CD14-positive monocyte (primary cell): ENCODE results near the gene CFAP44. TPM values are rescaled to one million over a fixed set of nuclear protein-coding genes. Genes with fewer than 3 reads are reported as not detected.
"Not testable (repeated sequence)": the region's sequence is repeated elsewhere in the genome, so short reads cannot be mapped to it uniquely, and the experiment has no call there.

Source experiments
- DNase-seq, 3 donors: peaks; one replicate each; pipeline ENCODE4 v3.0.0-alpha.2; 2011 to 2022
- H2AFZ ChIP-seq: 2 replicates; pipeline ENCODE4 v1.6.0; 2012; ENCODE audit warnings: mild to moderate bottlenecking, low read depth, low read length, inconsistent platforms; ENCODE audit not compliant: insufficient read depth, poor library complexity, severe bottlenecking
- H3K27ac ChIP-seq, 2 donors: 1 replicate in 1 of 2; 2 replicates in 1 of 2; pipeline ENCODE4 v1.5.1; 2012 to 2013; ENCODE audit warnings: low read length in 2 of 2, control low read depth in 1 of 2, inconsistent platforms in 1 of 2, low read depth in 1 of 2, mild to moderate bottlenecking in 1 of 2
- H3K27me3 ChIP-seq, 2 donors: one replicate each; pipeline versions ENCODE4 v1.6.0 to v1.6.1; 2011 to 2013; ENCODE audit warnings: low read length in 2 of 2; ENCODE audit not compliant: control insufficient read depth in 2 of 2, insufficient read depth in 2 of 2
- H3K36me3 ChIP-seq, 2 donors: replicated peaks in 1 of 2; 1 replicate in 1 of 2; 2 replicates in 1 of 2; pipeline versions ENCODE4 v1.5.1 to v1.6.1; 2012 to 2013; ENCODE audit warnings: low read length in 2 of 2, control low read depth in 1 of 2, inconsistent platforms in 1 of 2, mild to moderate bottlenecking in 1 of 2; ENCODE audit not compliant: insufficient read depth in 2 of 2, control insufficient read depth in 1 of 2
- H3K4me1 ChIP-seq, 2 donors: 1 replicate in 1 of 2; 2 replicates in 1 of 2; pipeline versions ENCODE4 v1.5.1 to v1.6.1; 2012 to 2013; ENCODE audit warnings: low read length in 2 of 2, control low read depth in 1 of 2, inconsistent platforms in 1 of 2, mild to moderate bottlenecking in 1 of 2, moderate library complexity in 1 of 2; ENCODE audit not compliant: insufficient read depth in 2 of 2, control insufficient read depth in 1 of 2
- H3K4me2 ChIP-seq: replicated peaks from 2 replicates; pipeline ENCODE3; 2012; ENCODE audit warnings: low read length, moderate library complexity, mild to moderate bottlenecking; ENCODE audit not compliant: poor library complexity, severe bottlenecking; ENCODE audit errors: extremely low read depth
- H3K4me3 ChIP-seq, 3 experiments: fragments of 200-600 bp in 1 of 3; sonication (generic) in 1 of 3; replicated peaks in 1 of 3; 1 replicate in 2 of 3; 2 replicates in 1 of 3; pipeline ENCODE4 v1.5.1; 2011 to 2013; ENCODE audit warnings: low read length in 3 of 3, mild to moderate bottlenecking in 3 of 3, control low read depth in 2 of 3, low read depth in 2 of 3, inconsistent platforms in 1 of 3, moderate library complexity in 1 of 3
- H3K79me2 ChIP-seq: 2 replicates; pipeline ENCODE4 v1.6.0; 2012; ENCODE audit warnings: mild to moderate bottlenecking, control low read depth, inconsistent platforms, low read length, moderate library complexity; ENCODE audit not compliant: insufficient read depth
- H3K9ac ChIP-seq: 2 replicates; pipeline ENCODE4 v1.6.0; 2017; ENCODE audit warnings: low read length, mild to moderate bottlenecking; ENCODE audit not compliant: insufficient read depth, poor library complexity, severe bottlenecking
- H3K9me3 ChIP-seq, 2 donors: replicated peaks in 1 of 2; 1 replicate in 1 of 2; 2 replicates in 1 of 2; pipeline versions ENCODE4 v1.5.1 to v1.6.1; 2012 to 2013; ENCODE audit warnings: low read length in 2 of 2, control low read depth in 1 of 2; ENCODE audit not compliant: control insufficient read depth in 1 of 2, insufficient read depth in 1 of 2
- H4K20me1 ChIP-seq: 2 replicates; pipeline ENCODE4 v1.6.0; 2012; ENCODE audit warnings: mild to moderate bottlenecking, low read length, control low read depth, moderate library complexity; ENCODE audit not compliant: insufficient read depth
- H3K27ac Mint-ChIP-seq, 7 donors: one replicate each; pipeline ENCODE4 v1.8.0; 2020; ENCODE audit warnings: mild to moderate bottlenecking in 7 of 7, mixed read lengths in 7 of 7, moderate library complexity in 6 of 7, inconsistent platforms in 2 of 7
- H3K27me3 Mint-ChIP-seq, 3 donors: one replicate each; pipeline ENCODE4 v1.8.0; 2021 to 2022; ENCODE audit warnings: low read depth in 3 of 3, mild to moderate bottlenecking in 3 of 3, mixed read lengths in 3 of 3, moderate library complexity in 3 of 3, inconsistent platforms in 1 of 3
- H3K36me3 Mint-ChIP-seq, 2 donors: one replicate each; pipeline ENCODE4 v1.8.0; 2020; ENCODE audit warnings: mixed read lengths in 2 of 2, inconsistent platforms in 1 of 2, mild to moderate bottlenecking in 1 of 2
- H3K4me1 Mint-ChIP-seq: one replicate; pipeline ENCODE4 v1.8.0; 2020; ENCODE audit warnings: mild to moderate bottlenecking, mixed read lengths
- H3K4me3 Mint-ChIP-seq, 2 donors: one replicate each; pipeline ENCODE4 v1.8.0; 2020; ENCODE audit warnings: mild to moderate bottlenecking in 2 of 2, mixed read lengths in 2 of 2, moderate library complexity in 1 of 2
- H3K9me3 Mint-ChIP-seq, 7 donors: one replicate each; pipeline ENCODE4 v1.8.0; 2020 to 2022; ENCODE audit warnings: mixed read lengths in 7 of 7, mild to moderate bottlenecking in 6 of 7, moderate library complexity in 6 of 7, inconsistent platforms in 2 of 7
- WGBS: methylation state at CpG from one replicate; pipeline ENCODE4 v1.1.5; 2013; ENCODE audit warnings: missing lambda C conversion rate; ENCODE audit not compliant: insufficient coverage; 5-methylcytosine and 5-hydroxymethylcytosine counted together
- intact Hi-C, 2 donors: fragments of 100-400 bp; cut with micrococcal nuclease; formaldehyde crosslinking; loops; one replicate each; pipeline versions ENCODE4 v1.15.0 to v1.15.1; 2023
- polyA plus RNA-seq, 3 donors: library from polyadenylated mRNA; depleted of rRNA in 1 of 3; unstranded in 2 of 3; stranded (reverse) in 1 of 3; fragments of 300-500 nt in 2 of 3; fragments of >200 nt in 1 of 3; fragmentation: Illumina TruSeq in 2 of 3; gene quantifications; 1 replicate in 2 of 3; 2 replicates in 1 of 3; pipeline ENCODE4 v1.2.3, GENCODE V29; 2012 to 2021
- TF ChIP-seq, protein P1 (sequence below): fragments of 200-600 bp; IDR thresholded peaks from one replicate; pipeline ENCODE4 v1.8.0; 2022; ENCODE audit warnings: antibody characterized with exemption, mild to moderate bottlenecking

Gene CFAP44
- polyA plus RNA-seq, 3 donors: 0.08 to 2.1 TPM; not detected in 1

DNA sequence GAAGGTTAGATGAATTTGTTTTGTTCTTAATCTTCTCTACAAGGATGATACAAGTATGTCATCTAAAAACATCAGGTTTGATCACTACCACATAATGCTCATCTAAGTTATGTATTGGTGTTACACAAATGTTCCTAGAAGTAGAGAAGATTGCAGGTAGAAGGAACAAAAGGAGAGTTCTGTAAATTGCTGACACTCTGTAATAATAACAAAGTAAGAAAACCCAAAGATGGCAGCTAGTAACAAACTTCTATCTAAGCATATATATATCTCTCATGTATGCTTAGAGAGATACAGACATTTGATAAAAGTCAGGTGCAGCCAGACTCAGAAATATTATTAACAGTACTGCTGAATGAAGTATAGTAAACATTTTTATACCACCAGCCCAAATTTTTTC lies 20.2 kb upstream of the CFAP44 start:
- TF ChIP-seq, protein P1, sequence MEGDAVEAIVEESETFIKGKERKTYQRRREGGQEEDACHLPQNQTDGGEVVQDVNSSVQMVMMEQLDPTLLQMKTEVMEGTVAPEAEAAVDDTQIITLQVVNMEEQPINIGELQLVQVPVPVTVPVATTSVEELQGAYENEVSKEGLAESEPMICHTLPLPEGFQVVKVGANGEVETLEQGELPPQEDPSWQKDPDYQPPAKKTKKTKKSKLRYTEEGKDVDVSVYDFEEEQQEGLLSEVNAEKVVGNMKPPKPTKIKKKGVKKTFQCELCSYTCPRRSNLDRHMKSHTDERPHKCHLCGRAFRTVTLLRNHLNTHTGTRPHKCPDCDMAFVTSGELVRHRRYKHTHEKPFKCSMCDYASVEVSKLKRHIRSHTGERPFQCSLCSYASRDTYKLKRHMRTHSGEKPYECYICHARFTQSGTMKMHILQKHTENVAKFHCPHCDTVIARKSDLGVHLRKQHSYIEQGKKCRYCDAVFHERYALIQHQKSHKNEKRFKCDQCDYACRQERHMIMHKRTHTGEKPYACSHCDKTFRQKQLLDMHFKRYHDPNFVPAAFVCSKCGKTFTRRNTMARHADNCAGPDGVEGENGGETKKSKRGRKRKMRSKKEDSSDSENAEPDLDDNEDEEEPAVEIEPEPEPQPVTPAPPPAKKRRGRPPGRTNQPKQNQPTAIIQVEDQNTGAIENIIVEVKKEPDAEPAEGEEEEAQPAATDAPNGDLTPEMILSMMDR: no peak
- Mint-ChIP-seq H3K9me3 (peaks cover 0 to 11% (median 3%) of the 10 kb centered on the region in 7 donors), H3K36me3 (peaks cover 56 to 71% of the 10 kb centered on the region in 2 donors), H3K27me3 (no peaks in the 10 kb centered on the region), H3K4me1 (no peaks in the 10 kb centered on the region), H3K4me3 (no peak overlapping the region), H3K27ac (no peak overlapping the region)
- H3K79me2 ChIP-seq: no peaks in the 10 kb centered on the region
- intact Hi-C loops: no loop called here
- no peak overlapping the region for H3K4me3 ChIP-seq
- DNase-seq: no peak
- no peak overlapping the region for H3K4me2 ChIP-seq
- no peak overlapping the region for H2AFZ ChIP-seq
- no peak overlapping the region for H3K9ac ChIP-seq
- H4K20me1 ChIP-seq: no peaks in the 10 kb centered on the region
- no peaks in the 10 kb centered on the region for H3K27me3 ChIP-seq
- H3K27ac ChIP-seq: no peak overlapping the region
- H3K4me1 ChIP-seq: no peaks in the 10 kb centered on the region
- no peaks in the 10 kb centered on the region for H3K9me3 ChIP-seq
- peaks cover 18 to 48% of the 10 kb centered on the region in 2 donors for H3K36me3 ChIP-seq

DNA sequence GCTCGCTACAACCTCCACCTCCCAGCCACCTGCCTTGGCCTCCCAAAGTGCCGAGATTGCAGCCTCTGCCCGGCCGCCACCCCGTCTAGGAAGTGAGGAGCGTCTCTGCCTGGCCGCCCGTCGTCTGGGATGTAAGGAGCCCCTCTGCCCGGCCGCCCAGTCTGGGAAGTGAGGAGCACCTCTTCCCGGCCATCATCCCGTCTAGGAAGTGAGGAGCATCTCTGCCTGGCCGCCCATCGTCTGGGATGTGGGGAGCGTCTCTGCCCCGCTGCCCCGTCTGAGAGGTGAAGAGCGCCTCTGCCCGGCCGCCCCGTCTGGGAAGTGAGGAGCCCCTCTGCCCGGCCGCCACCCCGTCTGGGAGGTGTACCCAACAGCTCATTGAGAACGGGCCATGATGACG lies 17.3 kb upstream of the CFAP44 start:
- peaks cover 0 to 11% (median 3%) of the 10 kb centered on the region in 7 donors for H3K9me3 Mint-ChIP-seq
- H3K79me2 ChIP-seq, H3K4me1 ChIP-seq, H3K27me3 Mint-ChIP-seq, H4K20me1 ChIP-seq, H3K27ac Mint-ChIP-seq, intact Hi-C loops, H2AFZ ChIP-seq, H3K27me3 ChIP-seq, H3K9ac ChIP-seq, H3K4me1 Mint-ChIP-seq, H3K27ac ChIP-seq, H3K4me3 Mint-ChIP-seq, H3K4me2 ChIP-seq, DNase-seq, H3K4me3 ChIP-seq, H3K9me3 ChIP-seq: not testable (repeated sequence)
- WGBS: no CpG with 5 or more reads among the region's 27 CpGs
- H3K36me3 ChIP-seq: peaks cover 14 to 41% of the 10 kb centered on the region in 2 donors
- peaks cover 59 to 71% of the 10 kb centered on the region in 2 donors for H3K36me3 Mint-ChIP-seq
